Fibroblast of peridontal ligament (primary cell): ENCODE measurements around the gene IRF8.

Experiments
- DNase-seq: peaks from one replicate; pipeline ENCODE4 v3.0.0-alpha.2; 2010; ENCODE audit errors: extremely low read depth

The IRF8 gene

GRCh38 chr16:85958731-85959130, 59.8 kb downstream of the IRF8 start:
- DNase-seq = no peak

GRCh38 chr16:85959686-85960085, 60.7 kb downstream of the IRF8 start:
- no peak for DNase-seq

GRCh38 chr16:85960486-85961046, 61.6 kb downstream of the IRF8 start:
- DNase-seq = no peak

- no peak for DNase-seq
Measured at GRCh38 chr16:85961988-85962915, 63.3 kb downstream of the IRF8 start.

- no peak for DNase-seq
Measured at GRCh38 chr16:85963753-85964285, 64.9 kb downstream of the IRF8 start.

- no peak for DNase-seq
Measured at GRCh38 chr16:85965125-85965524, 66.2 kb downstream of the IRF8 start.

GRCh38 chr16:85967111-85967510, 68.1 kb downstream of the IRF8 start:
- DNase-seq = no peak

- no peak for DNase-seq
Measured at GRCh38 chr16:85968041-85968920, 69.3 kb downstream of the IRF8 start.

GRCh38 chr16:85969159-85969558, 70.2 kb downstream of the IRF8 start:
- DNase-seq = peak; percentile 6

- DNase-seq = no peak
Measured at GRCh38 chr16:85969591-85969990, 70.6 kb downstream of the IRF8 start.

- no peak for DNase-seq
Measured at GRCh38 chr16:85970016-85970733, 71.2 kb downstream of the IRF8 start.

GRCh38 chr16:85970738-85971137, 71.8 kb downstream of the IRF8 start:
- DNase-seq = no peak
